Gastroesophageal sphincter (tissue), 3 donors: ENCODE results near the gene CACNB4.
"Not testable (repeated sequence)": the region's sequence is repeated elsewhere in the genome, so short reads cannot be mapped to it uniquely, and the experiment has no call there.

Experiments
- CTCF ChIP-seq, 4 experiments: fragments of 200-600 bp in 2 of 4; fragments of 450-650 bp in 2 of 4; sonication (generic) in 1 of 4; IDR thresholded peaks; one replicate each; pipeline ENCODE4 v1.5.1; 2017 to 2019; ENCODE audit warnings: antibody characterized with exemption in 4 of 4, mild to moderate bottlenecking in 2 of 4, moderate library complexity in 2 of 4
- POLR2AphosphoS5 ChIP-seq: sonication (generic); formaldehyde crosslinking; IDR thresholded peaks from one replicate; pipeline ENCODE4 v1.6.1; 2017; ENCODE audit warnings: antibody characterized with exemption

- TF ChIP-seq CTCF (IDR thresholded peaks at IDR 0.05); POLR2AphosphoS5: not testable (repeated sequence)
These were observed 304.4 kb downstream of the CACNB4 start for GRCh38 chr2:151794422-151794821.
